Hepatocyte (in vitro differentiated cells): ENCODE data around the gene SPACA4. TPM values are rescaled to one million over a fixed set of nuclear protein-coding genes. Genes with fewer than 3 reads are reported as not detected.

Experiments
- DNase-seq: peaks from one replicate; pipeline ENCODE4 v3.0.0-alpha.2; 2016; ENCODE audit warnings: low spot score
- H2AFZ ChIP-seq: fragments of 200-600 bp; sonication (generic); 2 replicates; pipeline ENCODE4 v1.6.0; 2016; ENCODE audit warnings: antibody characterized with exemption, mild to moderate bottlenecking
- H3K27ac ChIP-seq: fragments of 200-600 bp; sonication (generic); 2 replicates; pipeline ENCODE4 v1.5.1; 2016; ENCODE audit warnings: mild to moderate bottlenecking
- H3K27me3 ChIP-seq: fragments of 200-600 bp; sonication (generic); 2 replicates; pipeline ENCODE4 v1.6.1; 2016
- H3K36me3 ChIP-seq: fragments of 200-600 bp; sonication (generic); replicated peaks from 2 replicates; pipeline ENCODE4 v1.5.1; 2016; ENCODE audit warnings: low read depth; ENCODE audit not compliant: insufficient read depth
- H3K4me1 ChIP-seq: fragments of 200-600 bp; sonication (generic); 2 replicates; pipeline ENCODE4 v1.5.1; 2016; ENCODE audit warnings: mild to moderate bottlenecking, moderate library complexity; ENCODE audit not compliant: insufficient read depth
- H3K4me2 ChIP-seq: fragments of 200-600 bp; sonication (generic); 2 replicates; pipeline ENCODE4 v1.6.0; 2016
- H3K4me3 ChIP-seq: fragments of 200-600 bp; sonication (generic); 2 replicates; pipeline ENCODE4 v1.5.1; 2016; ENCODE audit warnings: mild to moderate bottlenecking
- H3K79me2 ChIP-seq: fragments of 200-600 bp; sonication (generic); 2 replicates; pipeline ENCODE4 v1.6.0; 2017; ENCODE audit warnings: mild to moderate bottlenecking
- H3K9me2 ChIP-seq: fragments of 200-600 bp; sonication (generic); replicated peaks from 2 replicates; pipeline ENCODE4 v1.6.0; 2017; ENCODE audit warnings: mild to moderate bottlenecking; ENCODE audit not compliant: insufficient read depth
- H3K9me3 ChIP-seq: fragments of 200-600 bp; sonication (generic); 2 replicates; pipeline ENCODE4 v1.5.1; 2016; ENCODE audit warnings: low read depth, mild to moderate bottlenecking
- H4K20me1 ChIP-seq: fragments of 200-600 bp; sonication (generic); 2 replicates; pipeline ENCODE4 v1.6.0; 2016; ENCODE audit warnings: mild to moderate bottlenecking; ENCODE audit not compliant: insufficient read depth, poor library complexity, severe bottlenecking
- EZH2 ChIP-seq: fragments of 200-600 bp; sonication (generic); IDR thresholded peaks from 2 replicates; pipeline ENCODE4 v1.6.1; 2016; ENCODE audit warnings: antibody characterized with exemption, mild to moderate bottlenecking, borderline replicate concordance
- EZH2phosphoT487 ChIP-seq: fragments of 200-600 bp; sonication (generic); IDR thresholded peaks from one replicate; pipeline ENCODE4 v1.6.1; 2018; ENCODE audit warnings: antibody characterized with exemption, mild to moderate bottlenecking, low read depth, moderate library complexity; ENCODE audit not compliant: unreplicated experiment, severe bottlenecking
- WGBS: methylation state at CpG from one replicate; pipeline ENCODE4 v1.1.6; 2016; ENCODE audit warnings: low lambda C conversion rate; ENCODE audit errors: missing lambda C conversion rate; 5-methylcytosine and 5-hydroxymethylcytosine counted together
- polyA plus RNA-seq: library from polyadenylated mRNA; unstranded; fragments of >200 nt; fragmentation: Nextera tagmentation; extraction: Ambion mirVana; gene quantifications from 2 replicates; pipeline ENCODE4 v1.2.1, GENCODE V29; 2016
- total RNA-seq: library from RNA; depleted of rRNA; stranded (reverse); fragments of >200 nt; gene quantifications from 2 replicates; pipeline ENCODE4 v1.2.3, GENCODE V29; 2014
- TF ChIP-seq, protein P1 (sequence below): fragments of 200-600 bp; sonication (generic); IDR thresholded peaks from 2 replicates; pipeline ENCODE4 v1.5.1; 2016; ENCODE audit warnings: antibody characterized with exemption, mild to moderate bottlenecking; ENCODE audit not compliant: poor library complexity

SPACA4 gene
- total and polyA plus RNA-seq, 2 experiments from 2014 or later: 0.30 TPM; not detected in 1

DNA sequence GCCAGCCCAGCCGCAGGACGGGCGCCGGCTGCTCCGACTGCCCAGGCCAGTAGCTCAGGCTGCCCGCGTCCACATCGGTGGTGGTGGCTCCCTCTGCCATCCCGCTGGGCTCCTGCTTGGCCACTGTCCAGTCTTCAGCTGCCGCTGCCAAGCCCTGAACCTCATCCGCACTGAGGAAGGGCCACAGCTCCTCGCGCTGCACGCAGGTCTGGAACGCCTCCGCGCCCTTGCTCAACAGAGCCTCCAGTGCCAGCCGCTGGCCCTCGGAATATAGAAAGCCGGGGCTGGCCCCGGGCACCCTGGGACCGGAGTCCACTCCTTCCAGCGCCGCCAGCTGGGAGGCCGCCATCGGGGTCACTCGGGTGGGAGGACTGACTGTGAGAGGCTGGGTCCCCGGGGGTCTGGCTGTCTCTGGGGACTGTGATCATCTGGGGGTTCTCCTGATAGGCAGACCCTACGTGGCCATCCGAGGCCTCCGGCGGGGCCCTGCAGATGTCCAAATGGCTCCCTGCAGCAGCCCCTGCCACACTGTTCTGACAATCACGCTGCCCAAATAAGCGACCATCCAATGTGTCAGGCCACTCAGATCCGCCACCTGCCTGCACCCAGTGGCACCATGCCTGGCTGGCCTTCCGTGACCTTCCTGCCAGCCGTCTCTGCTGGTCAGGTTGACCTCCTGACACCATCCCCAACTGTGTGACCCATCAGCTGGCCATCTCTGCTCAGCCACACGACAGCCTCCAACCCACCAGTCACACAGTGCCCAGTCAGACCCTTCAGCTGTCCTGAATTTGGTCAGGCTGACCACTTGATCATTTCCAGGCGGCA is 6.7 kb downstream of the SPACA4 start:
- no peaks in the 10 kb centered on the region for H3K9me2 ChIP-seq
- peaks cover 31% of the 10 kb centered on the region for H4K20me1 ChIP-seq
- TF ChIP-seq EZH2phosphoT487: no peak
- TF ChIP-seq EZH2: no peak
- TF ChIP-seq, protein P1, sequence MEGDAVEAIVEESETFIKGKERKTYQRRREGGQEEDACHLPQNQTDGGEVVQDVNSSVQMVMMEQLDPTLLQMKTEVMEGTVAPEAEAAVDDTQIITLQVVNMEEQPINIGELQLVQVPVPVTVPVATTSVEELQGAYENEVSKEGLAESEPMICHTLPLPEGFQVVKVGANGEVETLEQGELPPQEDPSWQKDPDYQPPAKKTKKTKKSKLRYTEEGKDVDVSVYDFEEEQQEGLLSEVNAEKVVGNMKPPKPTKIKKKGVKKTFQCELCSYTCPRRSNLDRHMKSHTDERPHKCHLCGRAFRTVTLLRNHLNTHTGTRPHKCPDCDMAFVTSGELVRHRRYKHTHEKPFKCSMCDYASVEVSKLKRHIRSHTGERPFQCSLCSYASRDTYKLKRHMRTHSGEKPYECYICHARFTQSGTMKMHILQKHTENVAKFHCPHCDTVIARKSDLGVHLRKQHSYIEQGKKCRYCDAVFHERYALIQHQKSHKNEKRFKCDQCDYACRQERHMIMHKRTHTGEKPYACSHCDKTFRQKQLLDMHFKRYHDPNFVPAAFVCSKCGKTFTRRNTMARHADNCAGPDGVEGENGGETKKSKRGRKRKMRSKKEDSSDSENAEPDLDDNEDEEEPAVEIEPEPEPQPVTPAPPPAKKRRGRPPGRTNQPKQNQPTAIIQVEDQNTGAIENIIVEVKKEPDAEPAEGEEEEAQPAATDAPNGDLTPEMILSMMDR: no peak
- no peaks in the 10 kb centered on the region for H3K27me3 ChIP-seq
- peak overlapping the region; percentile 75 for H3K4me2 ChIP-seq
- no peaks in the 10 kb centered on the region for H3K9me3 ChIP-seq
- no peak overlapping the region for H3K4me3 ChIP-seq
- H3K4me1 ChIP-seq: peaks cover 29% of the 10 kb centered on the region
- H3K27ac ChIP-seq: peak overlapping the region; percentile 86
- no peaks in the 10 kb centered on the region for H3K36me3 ChIP-seq
- no peak overlapping the region for H2AFZ ChIP-seq
- peaks cover 32% of the 10 kb centered on the region for H3K79me2 ChIP-seq
- 92% methylated on average over 37 of the region's 39 CpGs for WGBS
- DNase-seq: no peak

DNA sequence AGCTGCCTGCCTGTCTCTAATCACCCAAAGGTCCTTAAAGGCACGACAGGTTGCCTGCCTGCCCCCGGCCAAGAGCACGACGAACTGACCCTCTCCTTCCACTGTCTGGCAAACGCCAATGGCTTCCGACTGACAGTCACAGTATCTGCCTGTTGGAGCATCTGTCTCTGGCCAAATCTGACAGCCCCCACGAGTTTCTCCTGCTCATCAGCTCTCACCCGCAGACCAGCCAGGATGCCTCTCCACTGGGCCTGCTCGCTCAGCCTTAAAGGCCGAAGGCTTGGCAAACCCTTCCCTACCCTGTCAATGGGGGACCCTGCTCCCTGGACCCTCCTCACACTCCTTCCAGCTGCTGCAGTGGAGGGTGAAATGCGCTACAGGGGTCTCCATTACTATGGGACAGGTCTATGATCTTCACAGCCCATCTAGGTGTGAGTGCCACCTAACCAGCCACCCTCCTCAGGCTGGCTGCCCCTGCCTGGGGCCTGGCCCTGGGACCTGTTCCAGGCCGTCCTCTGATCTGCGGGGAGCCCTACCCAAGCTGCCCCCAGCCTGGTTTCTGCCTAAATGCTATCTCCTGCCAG is 7.4 kb downstream of the SPACA4 start:
- H3K27me3 ChIP-seq: no peaks in the 10 kb centered on the region
- H4K20me1 ChIP-seq: peaks cover 34% of the 10 kb centered on the region
- no peak overlapping the region for H2AFZ ChIP-seq
- peak overlapping the region; percentile 75 for H3K4me2 ChIP-seq
- no peak overlapping the region for H3K4me3 ChIP-seq
- peaks cover 29% of the 10 kb centered on the region for H3K4me1 ChIP-seq
- peaks cover 38% of the 10 kb centered on the region for H3K79me2 ChIP-seq
- H3K9me2 ChIP-seq: no peaks in the 10 kb centered on the region
- H3K36me3 ChIP-seq: no peaks in the 10 kb centered on the region
- 79% methylated on average over 13 of the region's 13 CpGs for WGBS
- no peak for TF ChIP-seq EZH2
- TF ChIP-seq EZH2phosphoT487: no peak
- TF ChIP-seq, protein P1: no peak
- DNase-seq: no peak
- H3K27ac ChIP-seq: peak overlapping the region; percentile 86
- no peaks in the 10 kb centered on the region for H3K9me3 ChIP-seq

DNA sequence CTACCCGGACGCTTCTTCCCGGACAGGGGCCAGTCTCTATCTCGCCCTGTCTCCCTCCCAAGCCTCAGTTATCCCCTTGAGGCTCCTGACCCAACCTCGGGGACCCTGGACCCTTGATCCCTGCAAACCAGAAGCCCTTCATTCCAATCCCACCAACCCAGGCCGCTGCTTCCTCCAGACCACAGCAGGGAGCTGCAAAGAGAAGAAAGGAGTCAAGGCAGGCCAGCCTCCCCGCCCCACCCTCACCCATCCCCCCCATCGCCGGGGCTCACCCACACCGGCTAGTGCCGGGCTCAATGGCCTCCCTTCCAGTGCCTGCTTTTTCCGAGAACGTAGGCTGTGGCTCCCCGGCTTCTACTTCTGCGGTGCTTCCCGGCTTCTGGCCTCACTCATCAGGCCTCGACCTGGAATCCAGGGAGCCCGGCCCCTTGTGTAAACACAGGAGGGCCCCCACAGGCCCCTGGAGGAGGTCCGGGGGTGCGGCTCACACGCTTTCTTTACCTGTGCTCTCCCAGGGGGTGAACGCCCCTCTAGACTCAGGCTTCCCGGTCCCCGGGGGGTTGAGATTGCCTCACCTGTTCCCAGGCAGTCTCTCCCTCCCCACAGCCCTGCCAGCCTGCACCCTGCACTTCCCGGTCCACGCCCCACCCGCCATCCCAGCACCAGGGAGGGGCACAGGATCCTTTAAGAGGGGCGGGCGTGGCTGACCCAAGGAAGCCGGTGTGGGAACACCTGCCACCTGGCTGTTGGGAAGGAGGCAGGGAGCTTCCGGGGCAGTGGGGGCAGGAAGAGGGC is 8.1 kb downstream of the SPACA4 start, which contains the start of gene FAM83E:
FAM83E (minus strand) TSS at position 641 of the 795 bp plus-strand sequence. CDS start 1,704 bp downstream, outside the sequence.
- Histone ChIP-seq H3K36me3 (no peaks in the 10 kb centered on the region), H3K27ac (peak within 1 kb of the TSS; percentile 86), H3K4me2 (peak within 1 kb of the TSS; percentile 99), H2AFZ (no peak within 1 kb of the TSS), H4K20me1 (peaks cover 34% of the 10 kb centered on the region), H3K9me3 (no peaks in the 10 kb centered on the region), H3K4me1 (peaks cover 29% of the 10 kb centered on the region), H3K4me3 (no peak within 1 kb of the TSS), H3K27me3 (no peaks in the 10 kb centered on the region), H3K9me2 (no peaks in the 10 kb centered on the region), H3K79me2 (peaks cover 38% of the 10 kb centered on the region)
- peak; percentile 91 for DNase-seq
- WGBS: 55% methylated on average over 25 of the region's 31 CpGs
- TF ChIP-seq, protein P1: no peak
- TF ChIP-seq EZH2phosphoT487 (no peak), EZH2 (no peak)
